ENCODE results near the gene SMC1B. TPM values are rescaled to one million over a fixed set of nuclear protein-coding genes. Genes with fewer than 3 reads are reported as not detected.
A peak's percentile ranks its signal among the peaks of the same experiment; 100 is the strongest.
"Not testable (repeated sequence)": the region's sequence is repeated elsewhere in the genome, so short reads cannot be mapped to it uniquely, and the experiment has no call there.

SMC1B gene
- total and polyA plus RNA-seq, 2 donors: 0.11 to 0.19 TPM

- H3K36me3 ChIP-seq (ENCODE audit: control insufficient read depth in 2 of 2, insufficient read depth in 2 of 2, low read length in 1 of 2): no peaks in the 10 kb centered on the region
- H3K4me1 ChIP-seq (ENCODE audit: control insufficient read depth in 2 of 2, insufficient read depth in 2 of 2, low read length in 2 of 2): no peaks in the 10 kb centered on the region
- WGBS: 37% methylated on average over 1 of the region's 1 CpG
- DNase-seq (ENCODE audit: low read depth in 6 of 9, low spot score in 9 of 9): no peak
- no peak overlapping the region for H3K27ac ChIP-seq (ENCODE audit: low read depth in 1 of 2, low read length in 1 of 2)
- H3K4me3 ChIP-seq (ENCODE audit: low read length in 2 of 2): no peak overlapping the region
- no peaks in the 10 kb centered on the region for H3K27me3 ChIP-seq (ENCODE audit: control insufficient read depth in 2 of 2, insufficient read depth in 1 of 2, low read length in 1 of 2)
- no peaks in the 10 kb centered on the region for H3K9me3 ChIP-seq (ENCODE audit: control insufficient read depth in 2 of 2, insufficient read depth in 1 of 2, low read length in 1 of 2)
These were observed 36.7 kb downstream of the SMC1B start for GRCh38 chr22:45376703-45377102.

GRCh38 chr22:45376009-45376408, 37.4 kb downstream of the SMC1B start:
- Histone ChIP-seq H3K36me3 (ENCODE audit: control insufficient read depth in 2 of 2, insufficient read depth in 2 of 2, low read length in 1 of 2) (no peaks in the 10 kb centered on the region), H3K27ac (ENCODE audit: low read depth in 1 of 2, low read length in 1 of 2) (no peak overlapping the region), H3K9me3 (ENCODE audit: control insufficient read depth in 2 of 2, insufficient read depth in 1 of 2, low read length in 1 of 2) (no peaks in the 10 kb centered on the region), H3K27me3 (ENCODE audit: control insufficient read depth in 2 of 2, insufficient read depth in 1 of 2, low read length in 1 of 2) (no peaks in the 10 kb centered on the region), H3K4me1 (ENCODE audit: control insufficient read depth in 2 of 2, insufficient read depth in 2 of 2, low read length in 2 of 2) (no peaks in the 10 kb centered on the region), H3K4me3 (ENCODE audit: low read length in 2 of 2) (no peak overlapping the region)
- WGBS: 93% methylated on average over 3 of the region's 3 CpGs
- no peak for DNase-seq (ENCODE audit: low read depth in 6 of 9, low spot score in 9 of 9)

- H3K4me1 ChIP-seq (ENCODE audit: control insufficient read depth in 2 of 2, insufficient read depth in 2 of 2, low read length in 2 of 2): not testable (repeated sequence)
These were observed 39.8 kb downstream of the SMC1B start for GRCh38 chr22:45373592-45373991.

GRCh38 chr22:45366713-45367112, 46.7 kb downstream of the SMC1B start:
- no peaks in the 10 kb centered on the region for H3K27me3 ChIP-seq (ENCODE audit: control insufficient read depth in 2 of 2, insufficient read depth in 1 of 2, low read length in 1 of 2)

More at GRCh38 chr22:45373592-45373991, 39.8 kb downstream of the SMC1B start:
- WGBS: 97% methylated on average over 3 of the region's 3 CpGs
- not testable (repeated sequence) for H3K4me3 ChIP-seq (ENCODE audit: low read length in 2 of 2); H3K9me3 ChIP-seq (ENCODE audit: control insufficient read depth in 2 of 2, insufficient read depth in 1 of 2, low read length in 1 of 2); DNase-seq (ENCODE audit: low read depth in 6 of 9, low spot score in 9 of 9); H3K27ac ChIP-seq (ENCODE audit: low read depth in 1 of 2, low read length in 1 of 2); H3K36me3 ChIP-seq (ENCODE audit: control insufficient read depth in 2 of 2, insufficient read depth in 2 of 2, low read length in 1 of 2); H3K27me3 ChIP-seq (ENCODE audit: control insufficient read depth in 2 of 2, insufficient read depth in 1 of 2, low read length in 1 of 2)

GRCh38 chr22:45359627-45360026, 53.8 kb downstream of the SMC1B start:
- Histone ChIP-seq H3K4me1 (ENCODE audit: control insufficient read depth in 2 of 2, insufficient read depth in 2 of 2, low read length in 2 of 2) (no peaks in the 10 kb centered on the region), H3K27ac (ENCODE audit: low read depth in 1 of 2, low read length in 1 of 2) (no peak overlapping the region), H3K4me3 (ENCODE audit: low read length in 2 of 2) (no peak overlapping the region), H3K36me3 (ENCODE audit: control insufficient read depth in 2 of 2, insufficient read depth in 2 of 2, low read length in 1 of 2) (no peaks in the 10 kb centered on the region), H3K27me3 (ENCODE audit: control insufficient read depth in 2 of 2, insufficient read depth in 1 of 2, low read length in 1 of 2) (no peaks in the 10 kb centered on the region), H3K9me3 (ENCODE audit: control insufficient read depth in 2 of 2, insufficient read depth in 1 of 2, low read length in 1 of 2) (no peaks in the 10 kb centered on the region)
- whole genome bisulfite sequencing: 91% methylated on average over 4 of the region's 4 CpGs
- DNase-seq (ENCODE audit: low read depth in 6 of 9, low spot score in 9 of 9): no peak

More at GRCh38 chr22:45366713-45367112, 46.7 kb downstream of the SMC1B start:
- WGBS: 91% methylated on average over 3 of the region's 3 CpGs
- H3K36me3 ChIP-seq (ENCODE audit: control insufficient read depth in 2 of 2, insufficient read depth in 2 of 2, low read length in 1 of 2): no peaks in the 10 kb centered on the region
- DNase-seq (ENCODE audit: low read depth in 6 of 9, low spot score in 9 of 9): no peak
- no peak overlapping the region for H3K4me3 ChIP-seq (ENCODE audit: low read length in 2 of 2)
- no peaks in the 10 kb centered on the region for H3K9me3 ChIP-seq (ENCODE audit: control insufficient read depth in 2 of 2, insufficient read depth in 1 of 2, low read length in 1 of 2)
- H3K4me1 ChIP-seq (ENCODE audit: control insufficient read depth in 2 of 2, insufficient read depth in 2 of 2, low read length in 2 of 2): no peaks in the 10 kb centered on the region
- H3K27ac ChIP-seq (ENCODE audit: low read depth in 1 of 2, low read length in 1 of 2): no peak overlapping the region

GRCh38 chr22:45358127-45358526, 55.3 kb downstream of the SMC1B start:
- H3K4me1 ChIP-seq (ENCODE audit: control insufficient read depth in 2 of 2, insufficient read depth in 2 of 2, low read length in 2 of 2): no peaks in the 10 kb centered on the region
- H3K27ac ChIP-seq (ENCODE audit: low read depth in 1 of 2, low read length in 1 of 2): no peak overlapping the region
- H3K36me3 ChIP-seq (ENCODE audit: control insufficient read depth in 2 of 2, insufficient read depth in 2 of 2, low read length in 1 of 2): no peaks in the 10 kb centered on the region
- H3K9me3 ChIP-seq (ENCODE audit: control insufficient read depth in 2 of 2, insufficient read depth in 1 of 2, low read length in 1 of 2): no peaks in the 10 kb centered on the region
- no peak overlapping the region for H3K4me3 ChIP-seq (ENCODE audit: low read length in 2 of 2)
- no peak for DNase-seq (ENCODE audit: low read depth in 6 of 9, low spot score in 9 of 9)
- 98% methylated on average over 1 of the region's 1 CpG for WGBS
- no peaks in the 10 kb centered on the region for H3K27me3 ChIP-seq (ENCODE audit: control insufficient read depth in 2 of 2, insufficient read depth in 1 of 2, low read length in 1 of 2)

- WGBS: 97% methylated on average over 1 of the region's 1 CpG
- H3K4me3 ChIP-seq (ENCODE audit: low read length in 2 of 2): no peak overlapping the region
- H3K27ac ChIP-seq (ENCODE audit: low read depth in 1 of 2, low read length in 1 of 2): no peak overlapping the region
- H3K36me3 ChIP-seq (ENCODE audit: control insufficient read depth in 2 of 2, insufficient read depth in 2 of 2, low read length in 1 of 2): no peaks in the 10 kb centered on the region
- H3K4me1 ChIP-seq (ENCODE audit: control insufficient read depth in 2 of 2, insufficient read depth in 2 of 2, low read length in 2 of 2): no peaks in the 10 kb centered on the region
- H3K27me3 ChIP-seq (ENCODE audit: control insufficient read depth in 2 of 2, insufficient read depth in 1 of 2, low read length in 1 of 2): no peaks in the 10 kb centered on the region
- no peak for DNase-seq (ENCODE audit: low read depth in 6 of 9, low spot score in 9 of 9)
- no peaks in the 10 kb centered on the region for H3K9me3 ChIP-seq (ENCODE audit: control insufficient read depth in 2 of 2, insufficient read depth in 1 of 2, low read length in 1 of 2)
These were observed 55.9 kb downstream of the SMC1B start for GRCh38 chr22:45357490-45357889.

- 88% methylated on average over 5 of the region's 5 CpGs for WGBS
- no peaks in the 10 kb centered on the region for H3K36me3 ChIP-seq (ENCODE audit: control insufficient read depth in 2 of 2, insufficient read depth in 2 of 2, low read length in 1 of 2)
- H3K4me3 ChIP-seq (ENCODE audit: low read length in 2 of 2): no peak overlapping the region
These were observed 59.6 kb downstream of the SMC1B start for GRCh38 chr22:45353786-45354185.

GRCh38 chr22:45352757-45353156, 60.6 kb downstream of the SMC1B start:
- H3K4me1 ChIP-seq (ENCODE audit: control insufficient read depth in 2 of 2, insufficient read depth in 2 of 2, low read length in 2 of 2): peaks cover 3 to 12% of the 10 kb centered on the region in 2 donors
- not testable (repeated sequence) for H3K4me3 ChIP-seq (ENCODE audit: low read length in 2 of 2); DNase-seq (ENCODE audit: low read depth in 6 of 9, low spot score in 9 of 9); H3K27ac ChIP-seq (ENCODE audit: low read depth in 1 of 2, low read length in 1 of 2); H3K27me3 ChIP-seq (ENCODE audit: control insufficient read depth in 2 of 2, insufficient read depth in 1 of 2, low read length in 1 of 2); H3K9me3 ChIP-seq (ENCODE audit: control insufficient read depth in 2 of 2, insufficient read depth in 1 of 2, low read length in 1 of 2); H3K36me3 ChIP-seq (ENCODE audit: control insufficient read depth in 2 of 2, insufficient read depth in 2 of 2, low read length in 1 of 2)
- 90% methylated on average over 5 of the region's 5 CpGs for WGBS

More at GRCh38 chr22:45353786-45354185, 59.6 kb downstream of the SMC1B start:
- no peaks in the 10 kb centered on the region for H3K27me3 ChIP-seq (ENCODE audit: control insufficient read depth in 2 of 2, insufficient read depth in 1 of 2, low read length in 1 of 2)
- H3K9me3 ChIP-seq (ENCODE audit: control insufficient read depth in 2 of 2, insufficient read depth in 1 of 2, low read length in 1 of 2): no peaks in the 10 kb centered on the region
- peak in 2 of 9 donors; percentile 20 to 61 for DNase-seq (ENCODE audit: low read depth in 6 of 9, low spot score in 9 of 9)
- no peak overlapping the region for H3K27ac ChIP-seq (ENCODE audit: low read depth in 1 of 2, low read length in 1 of 2)
- H3K4me1 ChIP-seq (ENCODE audit: control insufficient read depth in 2 of 2, insufficient read depth in 2 of 2, low read length in 2 of 2): peaks cover 3 to 12% of the 10 kb centered on the region in 2 donors

GRCh38 chr22:45351956-45352355, 61.4 kb downstream of the SMC1B start:
- WGBS: 97% methylated on average over 1 of the region's 1 CpG
- no peaks in the 10 kb centered on the region for H3K9me3 ChIP-seq (ENCODE audit: control insufficient read depth in 2 of 2, insufficient read depth in 1 of 2, low read length in 1 of 2)
- no peaks in the 10 kb centered on the region for H3K27me3 ChIP-seq (ENCODE audit: control insufficient read depth in 2 of 2, insufficient read depth in 1 of 2, low read length in 1 of 2)
- peaks cover 0 to 2% of the 10 kb centered on the region in 2 donors for H3K36me3 ChIP-seq (ENCODE audit: control insufficient read depth in 2 of 2, insufficient read depth in 2 of 2, low read length in 1 of 2)
- no peak overlapping the region for H3K27ac ChIP-seq (ENCODE audit: low read depth in 1 of 2, low read length in 1 of 2)
- no peak overlapping the region for H3K4me3 ChIP-seq (ENCODE audit: low read length in 2 of 2)
- DNase-seq (ENCODE audit: low read depth in 6 of 9, low spot score in 9 of 9): no peak
- H3K4me1 ChIP-seq (ENCODE audit: control insufficient read depth in 2 of 2, insufficient read depth in 2 of 2, low read length in 2 of 2): peaks cover 3 to 12% of the 10 kb centered on the region in 2 donors

All from thymus (tissue), 11 donors.